ENCODE results near the gene RAB36.

- TF ChIP-seq SP1 (IDR thresholded peaks at IDR 0.05), result no peak
- TF ChIP-seq, protein P1, sequence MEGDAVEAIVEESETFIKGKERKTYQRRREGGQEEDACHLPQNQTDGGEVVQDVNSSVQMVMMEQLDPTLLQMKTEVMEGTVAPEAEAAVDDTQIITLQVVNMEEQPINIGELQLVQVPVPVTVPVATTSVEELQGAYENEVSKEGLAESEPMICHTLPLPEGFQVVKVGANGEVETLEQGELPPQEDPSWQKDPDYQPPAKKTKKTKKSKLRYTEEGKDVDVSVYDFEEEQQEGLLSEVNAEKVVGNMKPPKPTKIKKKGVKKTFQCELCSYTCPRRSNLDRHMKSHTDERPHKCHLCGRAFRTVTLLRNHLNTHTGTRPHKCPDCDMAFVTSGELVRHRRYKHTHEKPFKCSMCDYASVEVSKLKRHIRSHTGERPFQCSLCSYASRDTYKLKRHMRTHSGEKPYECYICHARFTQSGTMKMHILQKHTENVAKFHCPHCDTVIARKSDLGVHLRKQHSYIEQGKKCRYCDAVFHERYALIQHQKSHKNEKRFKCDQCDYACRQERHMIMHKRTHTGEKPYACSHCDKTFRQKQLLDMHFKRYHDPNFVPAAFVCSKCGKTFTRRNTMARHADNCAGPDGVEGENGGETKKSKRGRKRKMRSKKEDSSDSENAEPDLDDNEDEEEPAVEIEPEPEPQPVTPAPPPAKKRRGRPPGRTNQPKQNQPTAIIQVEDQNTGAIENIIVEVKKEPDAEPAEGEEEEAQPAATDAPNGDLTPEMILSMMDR (IDR thresholded peaks at IDR 0.05; ENCODE audit: low read depth, low read length, missing input control), result no peak
- TF ChIP-seq TAF1 (conservative IDR thresholded peaks at IDR 0.05), result no peak
- no peak for TF ChIP-seq EGR1 (IDR thresholded peaks at IDR 0.05; ENCODE audit: low read depth in 2 of 2)
- TF ChIP-seq RAD21 (IDR thresholded peaks at IDR 0.05), result no peak
- no peak for TF ChIP-seq YY1 (IDR thresholded peaks at IDR 0.05)
- TF ChIP-seq MAX (IDR thresholded peaks at IDR 0.05), result no peak
- no peak for TF ChIP-seq JUND (IDR thresholded peaks at IDR 0.05)
- TF ChIP-seq FOXA1 (IDR thresholded peaks at IDR 0.05), result no peak
- no peak for TF ChIP-seq REST (IDR thresholded peaks at IDR 0.05)
- TF ChIP-seq HNF4A (conservative IDR thresholded peaks at IDR 0.05), result no peak
- TF ChIP-seq ZBTB33 (IDR thresholded peaks at IDR 0.05), result no peak
- no peak for TF ChIP-seq GABPA (IDR thresholded peaks at IDR 0.05 in 1 of 2, conservative IDR thresholded peaks at IDR 0.05 in 1 of 2)
- no peak for TF ChIP-seq NR2F2 (IDR thresholded peaks at IDR 0.05)
Measured at GRCh38 chr22:23112472-23113012, 32.7 kb upstream of the RAB36 start.

Measured in liver (tissue), 3 donors.